ENCODE measurements around the gene SLCO2A1.

SLCO2A1 gene

GRCh38 chr3:133880886-133881455 lies 148.8 kb downstream of the SLCO2A1 start:
- DNase-seq = no peak

GRCh38 chr3:133880287-133880686 lies 149.4 kb downstream of the SLCO2A1 start:
- DNase-seq = no peak

GRCh38 chr3:133878518-133878917 lies 151.2 kb downstream of the SLCO2A1 start:
- no peak for DNase-seq
